ENCODE measurements around the gene EMC10. TPM values are rescaled to one million over a fixed set of nuclear protein-coding genes. Genes with fewer than 3 reads are reported as not detected.

Gene EMC10
- total and polyA plus RNA-seq, 4 donors, result 17.1 to 132 (median 40.5) TPM

GRCh38 chr19:50475736-50476223 is 527 bp upstream of the EMC10 start:
- no peak overlapping the region for H3K9ac ChIP-seq (ENCODE audit: low read depth in 1 of 2, low read length in 2 of 2)
- peaks cover 5 to 17% (median 8%) of the 10 kb centered on the region in 4 donors for H3K36me3 ChIP-seq (ENCODE audit: control insufficient read depth in 4 of 4, insufficient read depth in 3 of 4, low read depth in 1 of 4, low read length in 3 of 4)
- TF ChIP-seq FOXA2 (IDR thresholded peaks at IDR 0.05) (no peak), HNF4G (IDR thresholded peaks at IDR 0.05) (no peak), GABPA (IDR thresholded peaks at IDR 0.05 in 1 of 2, conservative IDR thresholded peaks at IDR 0.05 in 1 of 2) (no peak)
- TF ChIP-seq, protein P1, sequence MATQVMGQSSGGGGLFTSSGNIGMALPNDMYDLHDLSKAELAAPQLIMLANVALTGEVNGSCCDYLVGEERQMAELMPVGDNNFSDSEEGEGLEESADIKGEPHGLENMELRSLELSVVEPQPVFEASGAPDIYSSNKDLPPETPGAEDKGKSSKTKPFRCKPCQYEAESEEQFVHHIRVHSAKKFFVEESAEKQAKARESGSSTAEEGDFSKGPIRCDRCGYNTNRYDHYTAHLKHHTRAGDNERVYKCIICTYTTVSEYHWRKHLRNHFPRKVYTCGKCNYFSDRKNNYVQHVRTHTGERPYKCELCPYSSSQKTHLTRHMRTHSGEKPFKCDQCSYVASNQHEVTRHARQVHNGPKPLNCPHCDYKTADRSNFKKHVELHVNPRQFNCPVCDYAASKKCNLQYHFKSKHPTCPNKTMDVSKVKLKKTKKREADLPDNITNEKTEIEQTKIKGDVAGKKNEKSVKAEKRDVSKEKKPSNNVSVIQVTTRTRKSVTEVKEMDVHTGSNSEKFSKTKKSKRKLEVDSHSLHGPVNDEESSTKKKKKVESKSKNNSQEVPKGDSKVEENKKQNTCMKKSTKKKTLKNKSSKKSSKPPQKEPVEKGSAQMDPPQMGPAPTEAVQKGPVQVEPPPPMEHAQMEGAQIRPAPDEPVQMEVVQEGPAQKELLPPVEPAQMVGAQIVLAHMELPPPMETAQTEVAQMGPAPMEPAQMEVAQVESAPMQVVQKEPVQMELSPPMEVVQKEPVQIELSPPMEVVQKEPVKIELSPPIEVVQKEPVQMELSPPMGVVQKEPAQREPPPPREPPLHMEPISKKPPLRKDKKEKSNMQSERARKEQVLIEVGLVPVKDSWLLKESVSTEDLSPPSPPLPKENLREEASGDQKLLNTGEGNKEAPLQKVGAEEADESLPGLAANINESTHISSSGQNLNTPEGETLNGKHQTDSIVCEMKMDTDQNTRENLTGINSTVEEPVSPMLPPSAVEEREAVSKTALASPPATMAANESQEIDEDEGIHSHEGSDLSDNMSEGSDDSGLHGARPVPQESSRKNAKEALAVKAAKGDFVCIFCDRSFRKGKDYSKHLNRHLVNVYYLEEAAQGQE (IDR thresholded peaks at IDR 0.05), result no peak
- no peaks in the 10 kb centered on the region for H3K9me3 ChIP-seq (ENCODE audit: control insufficient read depth in 4 of 4, low read length in 3 of 4)
- peaks cover 4 to 19% (median 15%) of the 10 kb centered on the region in 4 donors for H3K4me1 ChIP-seq (ENCODE audit: control insufficient read depth in 4 of 4, insufficient read depth in 4 of 4, low read length in 3 of 4)
- H3K4me3 ChIP-seq (ENCODE audit: low read depth in 1 of 3, low read length in 3 of 3), result peak overlapping the region in 1 of 3 donors; percentile 89
- DNase-seq (ENCODE audit: low spot score), result no peak
- peak overlapping the region; percentile 60 to 61 for H3K27ac ChIP-seq (ENCODE audit: low read depth in 1 of 2, low read length in 2 of 2)
- no peaks in the 10 kb centered on the region for H3K27me3 ChIP-seq (ENCODE audit: control insufficient read depth in 4 of 4, insufficient read depth in 4 of 4, low read length in 3 of 4)
- 80% methylated on average over 29 of the region's 29 CpGs for WGBS

DNA sequence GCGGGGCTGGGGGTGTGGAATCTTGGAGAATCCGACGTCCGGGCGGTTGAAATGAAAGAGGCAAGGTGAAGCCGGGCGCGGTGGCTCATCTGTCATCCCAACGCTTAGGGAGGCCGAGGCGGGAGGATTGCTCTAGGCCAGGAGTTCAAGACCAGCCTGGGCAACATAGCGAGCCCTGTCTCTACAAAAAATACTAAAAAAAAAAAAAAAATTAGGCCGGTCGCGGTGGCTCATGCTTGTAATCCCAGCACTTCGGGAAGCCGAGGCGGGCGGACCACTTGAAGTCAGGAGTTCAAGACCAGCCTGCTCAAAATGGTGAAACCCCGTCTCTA is 566 bp downstream of the EMC10 start:
- no peaks in the 10 kb centered on the region for H3K9me3 ChIP-seq (ENCODE audit: control insufficient read depth in 4 of 4, low read length in 3 of 4)
- peak overlapping the region; percentile 89 to 99 (median 94) for H3K4me3 ChIP-seq (ENCODE audit: low read depth in 1 of 3, low read length in 3 of 3)
- 20% methylated on average over 20 of the region's 20 CpGs for WGBS
- H3K4me1 ChIP-seq (ENCODE audit: control insufficient read depth in 4 of 4, insufficient read depth in 4 of 4, low read length in 3 of 4), result peaks cover 4 to 19% (median 15%) of the 10 kb centered on the region in 4 donors
- no peak for TF ChIP-seq GABPA (IDR thresholded peaks at IDR 0.05 in 1 of 2, conservative IDR thresholded peaks at IDR 0.05 in 1 of 2)
- TF ChIP-seq, protein P2, sequence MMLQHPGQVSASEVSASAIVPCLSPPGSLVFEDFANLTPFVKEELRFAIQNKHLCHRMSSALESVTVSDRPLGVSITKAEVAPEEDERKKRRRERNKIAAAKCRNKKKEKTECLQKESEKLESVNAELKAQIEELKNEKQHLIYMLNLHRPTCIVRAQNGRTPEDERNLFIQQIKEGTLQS (IDR thresholded peaks at IDR 0.05), result no peak
- TF ChIP-seq RAD21 (IDR thresholded peaks at IDR 0.05), result no peak
- no peak for TF ChIP-seq MAX (IDR thresholded peaks at IDR 0.05)
- no peak for TF ChIP-seq FOXA2 (IDR thresholded peaks at IDR 0.05)
- TF ChIP-seq, protein P3, sequence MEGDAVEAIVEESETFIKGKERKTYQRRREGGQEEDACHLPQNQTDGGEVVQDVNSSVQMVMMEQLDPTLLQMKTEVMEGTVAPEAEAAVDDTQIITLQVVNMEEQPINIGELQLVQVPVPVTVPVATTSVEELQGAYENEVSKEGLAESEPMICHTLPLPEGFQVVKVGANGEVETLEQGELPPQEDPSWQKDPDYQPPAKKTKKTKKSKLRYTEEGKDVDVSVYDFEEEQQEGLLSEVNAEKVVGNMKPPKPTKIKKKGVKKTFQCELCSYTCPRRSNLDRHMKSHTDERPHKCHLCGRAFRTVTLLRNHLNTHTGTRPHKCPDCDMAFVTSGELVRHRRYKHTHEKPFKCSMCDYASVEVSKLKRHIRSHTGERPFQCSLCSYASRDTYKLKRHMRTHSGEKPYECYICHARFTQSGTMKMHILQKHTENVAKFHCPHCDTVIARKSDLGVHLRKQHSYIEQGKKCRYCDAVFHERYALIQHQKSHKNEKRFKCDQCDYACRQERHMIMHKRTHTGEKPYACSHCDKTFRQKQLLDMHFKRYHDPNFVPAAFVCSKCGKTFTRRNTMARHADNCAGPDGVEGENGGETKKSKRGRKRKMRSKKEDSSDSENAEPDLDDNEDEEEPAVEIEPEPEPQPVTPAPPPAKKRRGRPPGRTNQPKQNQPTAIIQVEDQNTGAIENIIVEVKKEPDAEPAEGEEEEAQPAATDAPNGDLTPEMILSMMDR (IDR thresholded peaks at IDR 0.05; ENCODE audit: low read depth, low read length, missing input control), result no peak
- TF ChIP-seq SP1 (IDR thresholded peaks at IDR 0.05), result no peak
- TF ChIP-seq NR2F2 (IDR thresholded peaks at IDR 0.05), result no peak
- H3K9ac ChIP-seq (ENCODE audit: low read depth in 1 of 2, low read length in 2 of 2), result peak overlapping the region; percentile 58 to 81
- H3K36me3 ChIP-seq (ENCODE audit: control insufficient read depth in 4 of 4, insufficient read depth in 3 of 4, low read depth in 1 of 4, low read length in 3 of 4), result peaks cover 7 to 27% (median 11%) of the 10 kb centered on the region in 4 donors
- peak overlapping the region in 1 of 2 donors; percentile 61 for H3K27ac ChIP-seq (ENCODE audit: low read depth in 1 of 2, low read length in 2 of 2)
- DNase-seq (ENCODE audit: low spot score), result no peak
- no peaks in the 10 kb centered on the region for H3K27me3 ChIP-seq (ENCODE audit: control insufficient read depth in 4 of 4, insufficient read depth in 4 of 4, low read length in 3 of 4)
